Stimulated activated naive CD4-positive, alpha-beta T cell (primary cell): Measurements from ENCODE around the gene LRRC14B.
"Not testable (repeated sequence)": the region's sequence is repeated elsewhere in the genome, so short reads cannot be mapped to it uniquely, and the experiment has no call there.

Source experiments
- DNase-seq, 6 experiments: peaks; one replicate each; lab custom pipeline; 2025; lab: John Stamatoyannopoulos, UW

The LRRC14B gene

DNA sequence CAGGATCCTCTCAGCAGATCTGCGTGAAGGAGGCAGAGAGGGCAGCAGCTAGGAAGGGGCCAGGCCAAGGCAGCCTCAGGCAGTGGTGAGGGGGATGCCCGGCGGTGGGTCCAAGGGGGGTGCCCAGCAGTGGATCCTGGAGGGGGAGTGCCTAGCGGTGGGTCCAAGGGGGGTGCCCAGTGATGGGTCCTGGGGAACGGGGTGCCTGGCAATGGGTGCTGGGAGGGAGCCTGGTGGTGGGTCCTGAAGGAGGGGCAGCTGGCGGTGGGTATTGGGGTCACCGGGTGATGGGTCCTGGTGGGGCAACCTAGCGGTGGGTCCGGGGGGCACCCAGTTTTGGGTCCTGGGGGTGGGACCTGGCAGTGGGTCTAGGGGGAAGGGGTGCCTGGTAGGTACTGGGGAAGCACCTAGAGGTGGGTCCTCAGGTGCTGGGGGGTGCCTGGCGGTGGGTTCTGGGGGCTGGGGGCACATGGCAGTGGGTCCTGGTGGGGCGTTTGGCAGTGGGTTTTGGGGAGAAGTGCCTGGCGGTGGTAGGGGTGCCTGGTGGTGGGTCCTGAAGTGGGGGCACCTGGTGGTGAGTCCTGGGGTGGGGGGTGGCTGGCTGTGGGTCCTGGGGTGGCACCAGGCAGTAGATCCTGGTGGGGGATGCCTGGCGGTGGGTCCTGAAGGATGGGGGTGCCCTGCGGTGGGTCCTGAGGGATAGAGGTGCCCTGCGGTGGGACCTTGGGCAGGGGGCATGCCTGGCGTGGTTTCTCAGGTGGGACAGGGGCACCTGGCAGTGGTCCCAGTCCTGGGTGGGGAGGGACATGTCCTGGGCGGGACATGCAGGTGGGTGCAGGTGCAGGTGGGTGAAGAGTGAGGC, 1.9 kb downstream of the LRRC14B start:
- no peak for DNase-seq

DNA sequence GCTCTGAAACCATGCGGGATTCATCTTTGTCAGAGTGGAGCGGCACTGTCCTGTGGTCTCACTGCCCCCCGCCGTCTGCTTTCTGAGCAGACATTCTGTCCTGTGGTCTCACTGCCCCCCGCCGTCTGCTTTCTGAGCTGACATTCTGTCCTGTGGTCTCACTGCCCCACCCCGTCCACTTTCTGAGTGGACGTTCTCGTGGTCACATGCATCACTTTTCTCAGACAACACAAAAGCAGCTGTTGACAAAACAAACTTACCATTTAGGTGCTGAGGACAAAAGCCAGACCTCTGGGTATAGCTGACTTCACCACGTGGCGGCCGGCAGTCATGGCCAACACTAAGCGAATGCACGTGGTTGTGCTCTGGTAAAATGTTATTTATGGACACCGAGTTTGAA, 2.8 kb downstream of the LRRC14B start:
- DNase-seq = no peak

DNA sequence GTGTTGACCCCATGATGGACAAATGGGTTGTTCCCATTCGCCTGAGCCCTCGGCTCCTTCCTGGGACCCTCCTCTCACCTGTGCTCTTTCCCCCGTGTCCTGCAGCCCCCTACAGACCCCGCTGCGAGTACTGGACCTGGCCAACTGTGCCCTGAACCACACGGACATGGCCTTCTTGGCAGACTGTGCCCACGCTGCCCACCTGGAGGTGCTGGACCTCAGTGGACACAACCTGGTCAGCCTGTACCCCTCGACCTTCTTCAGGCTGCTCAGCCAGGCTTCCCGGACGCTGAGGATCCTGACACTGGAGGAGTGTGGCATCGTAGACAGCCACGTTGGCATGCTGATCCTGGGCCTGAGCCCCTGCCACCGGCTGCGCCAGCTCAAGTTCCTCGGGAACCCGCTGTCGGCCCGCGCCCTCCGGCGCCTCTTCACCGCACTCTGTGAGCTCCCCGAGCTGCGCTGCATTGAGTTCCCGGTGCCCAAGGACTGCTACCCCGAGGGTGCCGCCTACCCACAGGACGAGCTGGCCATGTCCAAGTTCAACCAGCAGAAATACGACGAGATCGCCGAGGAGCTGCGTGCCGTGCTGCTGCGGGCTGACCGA, 3.4 kb downstream of the LRRC14B start:
- DNase-seq = no peak

DNA sequence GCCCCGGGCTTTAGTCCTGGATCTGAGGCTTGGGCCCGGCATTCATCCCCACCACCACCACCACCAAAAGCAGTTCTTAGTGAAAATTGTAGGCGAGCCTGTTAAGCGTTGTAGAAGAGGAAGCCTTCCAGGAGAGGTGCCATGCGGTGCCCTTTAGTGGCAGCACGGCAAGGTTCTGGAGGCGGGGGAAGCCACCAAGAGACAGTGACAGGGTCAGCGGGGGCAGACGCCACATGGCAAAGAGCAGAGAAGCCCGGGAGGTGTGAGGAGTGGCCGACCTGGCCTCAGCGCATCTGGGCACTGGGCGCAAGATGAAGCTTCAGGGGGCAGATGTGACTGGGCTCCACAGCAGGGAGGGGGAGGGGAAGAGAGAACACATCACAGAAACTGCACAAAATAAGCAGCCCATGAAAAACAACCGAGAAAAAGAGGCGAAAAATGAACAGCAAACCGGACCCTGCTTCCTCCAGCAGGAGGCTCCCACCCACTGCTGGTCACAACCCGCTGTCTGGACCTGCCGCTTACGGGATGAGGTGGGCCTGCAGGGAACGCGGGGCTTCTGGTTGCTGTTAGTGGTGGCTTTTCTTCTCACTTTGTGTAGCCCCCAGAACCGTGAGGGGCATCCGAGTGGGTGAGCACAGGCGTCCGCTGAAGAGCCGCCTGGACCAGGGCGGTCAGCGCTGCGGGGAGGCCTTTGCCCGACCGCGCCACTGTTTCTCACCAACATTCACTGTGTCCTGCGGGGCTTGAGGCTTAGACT, 4.3 kb downstream of the LRRC14B start:
- DNase-seq = no peak

DNA sequence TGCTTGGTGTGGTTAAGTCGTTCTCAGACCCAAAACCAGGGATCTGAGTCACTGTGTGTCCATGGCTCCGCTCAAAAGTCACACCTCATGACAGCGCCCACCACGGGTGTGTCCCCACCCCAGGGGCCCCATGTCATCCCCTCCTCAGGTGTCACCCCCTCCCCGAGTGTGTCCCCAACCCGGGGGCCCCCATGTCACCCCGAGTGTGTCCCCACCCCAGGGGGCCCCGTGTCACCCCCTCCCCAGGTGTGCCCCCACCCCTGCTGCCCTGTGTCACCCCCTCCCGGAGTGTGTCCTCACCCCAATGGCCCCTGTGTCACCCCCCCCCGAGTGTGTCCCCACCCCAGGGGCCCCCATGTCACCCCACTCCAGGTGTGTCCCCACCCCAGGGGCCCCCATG, 5.1 kb downstream of the LRRC14B start:
- DNase-seq = no peak

DNA sequence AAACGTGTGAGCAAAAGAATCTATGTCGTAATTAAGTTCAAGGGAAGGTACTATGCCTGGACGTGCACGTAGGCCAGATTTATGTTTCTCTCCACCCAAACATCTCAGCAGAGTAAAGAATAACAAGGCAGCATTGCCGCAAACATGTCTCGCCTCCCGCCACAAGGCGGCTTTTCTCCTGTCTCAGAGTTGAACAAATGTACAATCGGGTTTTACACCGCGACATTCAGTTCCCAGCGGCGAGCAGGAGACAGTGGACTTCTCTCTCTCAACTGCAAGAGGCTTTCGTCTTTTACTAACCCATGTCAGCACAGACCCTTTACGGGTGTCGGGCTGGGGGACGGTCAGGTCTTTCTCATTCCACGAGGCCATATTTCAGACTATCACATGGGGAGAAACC, 5.7 kb downstream of the LRRC14B start:
- not testable (repeated sequence) for DNase-seq

DNA sequence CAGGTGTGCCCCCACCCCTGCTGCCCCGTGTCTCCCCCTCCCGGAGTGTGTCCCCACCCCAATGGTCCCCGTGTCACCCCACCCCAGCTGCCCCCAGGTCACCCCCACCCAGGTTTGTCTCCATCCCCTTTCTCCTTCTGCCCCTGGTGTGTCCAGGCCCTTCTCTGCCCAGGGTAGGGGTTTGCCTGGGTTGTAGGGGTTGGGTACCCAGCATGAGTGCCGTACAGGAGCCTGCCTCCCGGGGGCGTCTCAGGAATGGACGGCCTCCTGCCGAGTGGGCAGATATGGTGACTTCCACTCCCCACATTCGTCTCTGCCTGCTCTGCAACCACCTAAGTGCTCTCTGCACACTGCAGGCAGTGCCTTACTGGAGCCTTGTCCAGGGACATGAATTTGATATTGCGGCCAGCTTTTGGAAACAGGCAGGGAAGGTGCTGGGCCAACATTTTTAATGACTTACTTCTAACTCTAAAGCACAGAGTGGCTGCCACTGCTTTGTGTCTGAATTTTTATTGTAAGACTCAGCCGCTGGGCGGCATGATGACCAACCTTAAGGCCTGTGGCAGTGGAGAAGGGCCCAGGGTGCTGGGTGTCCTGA, 6.7 kb downstream of the LRRC14B start:
- DNase-seq = no peak

DNA sequence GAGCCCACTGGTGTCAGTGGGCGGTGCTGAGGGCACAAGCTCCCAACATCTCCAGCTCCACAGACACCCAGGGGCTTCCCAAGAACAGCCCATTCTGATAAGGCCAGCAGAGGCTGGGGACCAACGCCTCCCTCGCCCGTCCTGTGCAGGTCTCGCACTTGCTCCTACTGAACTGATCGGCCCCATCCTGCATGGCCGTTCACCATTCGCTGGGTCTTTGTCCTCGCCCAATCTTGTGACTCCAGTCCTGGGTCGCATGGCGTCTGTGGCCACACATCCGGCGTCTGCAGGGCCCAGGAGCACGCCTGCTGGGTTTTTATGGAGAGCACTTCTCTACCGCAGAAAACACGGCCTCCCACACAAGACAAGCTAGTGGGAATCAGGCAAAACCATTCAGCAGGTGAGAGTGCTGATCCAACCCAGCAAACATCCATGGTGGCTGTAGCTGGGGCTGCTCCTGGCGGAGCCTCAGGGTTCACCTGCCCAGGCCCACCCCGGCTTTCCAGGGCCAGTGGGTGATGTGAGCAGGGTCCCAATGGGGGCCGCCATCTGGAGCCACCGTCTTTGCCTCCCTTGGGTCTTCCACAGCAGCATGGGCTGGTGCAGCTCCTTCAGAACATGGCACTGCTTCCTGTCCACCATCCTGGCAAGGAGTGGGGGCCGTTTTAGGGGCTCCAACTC, 7.4 kb downstream of the LRRC14B start:
- no peak for DNase-seq

DNA sequence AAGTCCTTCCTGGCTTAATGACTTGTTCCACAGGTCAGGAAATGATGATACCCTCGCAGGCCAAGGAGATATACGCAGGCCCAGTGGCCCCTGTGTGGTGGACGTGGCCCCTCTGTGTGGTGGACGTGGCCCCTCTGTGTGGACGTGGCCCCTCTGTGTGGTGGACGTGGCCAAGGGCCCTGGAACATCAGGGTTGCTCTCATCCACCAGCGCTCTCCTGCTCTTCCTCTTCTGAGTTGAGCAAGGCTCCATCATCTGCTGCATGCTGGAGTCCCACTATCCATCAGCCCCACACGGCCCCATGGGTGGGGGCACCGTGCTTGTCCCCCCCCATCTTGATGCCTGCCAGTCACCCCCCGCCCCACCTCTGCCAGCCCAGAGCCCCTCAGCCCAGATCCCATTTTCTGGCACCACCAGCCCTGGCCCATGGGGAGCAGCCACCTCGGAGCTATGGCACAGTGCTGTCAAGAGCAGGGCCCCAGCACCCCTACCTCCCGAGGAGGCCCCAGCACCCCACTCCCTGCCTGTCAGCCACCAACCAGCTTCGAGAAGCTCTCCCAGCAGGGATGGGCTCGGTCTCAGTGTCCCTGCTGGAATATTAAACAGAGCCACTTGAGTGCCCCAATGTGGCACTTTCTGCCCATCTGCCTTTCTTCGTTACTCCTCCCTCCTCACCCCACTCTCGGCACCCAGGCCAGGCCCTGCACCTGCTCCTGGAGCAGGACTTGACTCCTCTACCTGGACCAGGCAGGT, 8.1 kb downstream of the LRRC14B start:
- no peak for DNase-seq

DNA sequence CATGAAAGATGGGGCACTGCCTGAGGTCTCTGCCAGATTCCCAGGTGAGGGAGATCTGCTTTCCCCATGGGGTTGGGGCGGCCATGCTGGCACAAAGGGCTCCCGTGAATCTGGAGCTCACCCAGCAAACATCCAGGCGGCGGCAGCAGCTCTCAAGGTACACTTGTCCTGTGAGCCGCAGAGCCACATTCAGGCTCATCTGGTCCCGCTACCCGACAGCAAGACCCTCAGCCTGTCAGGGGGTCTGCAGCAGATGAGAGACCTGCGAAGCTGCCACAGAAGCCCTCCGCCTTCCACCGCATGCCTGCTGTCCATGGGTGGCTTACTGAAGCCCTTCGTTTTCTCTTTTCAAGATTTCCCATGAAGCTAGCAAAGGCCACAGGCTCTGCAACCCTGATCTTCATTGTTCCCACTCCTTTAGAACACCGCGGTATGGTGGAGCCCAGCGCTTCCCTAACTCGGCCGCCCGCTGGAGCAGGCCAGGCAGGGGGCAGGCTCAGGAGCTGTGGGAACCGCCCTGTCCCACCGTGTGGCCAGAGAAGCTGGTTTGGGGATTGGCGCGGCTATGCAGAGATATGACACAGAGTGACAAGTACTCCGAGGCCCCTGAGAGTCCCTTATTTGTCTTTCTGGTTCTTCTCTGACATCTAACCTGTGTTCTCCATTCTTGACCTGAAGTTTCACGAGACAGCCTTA, 8.8 kb downstream of the LRRC14B start:
- no peak for DNase-seq

DNA sequence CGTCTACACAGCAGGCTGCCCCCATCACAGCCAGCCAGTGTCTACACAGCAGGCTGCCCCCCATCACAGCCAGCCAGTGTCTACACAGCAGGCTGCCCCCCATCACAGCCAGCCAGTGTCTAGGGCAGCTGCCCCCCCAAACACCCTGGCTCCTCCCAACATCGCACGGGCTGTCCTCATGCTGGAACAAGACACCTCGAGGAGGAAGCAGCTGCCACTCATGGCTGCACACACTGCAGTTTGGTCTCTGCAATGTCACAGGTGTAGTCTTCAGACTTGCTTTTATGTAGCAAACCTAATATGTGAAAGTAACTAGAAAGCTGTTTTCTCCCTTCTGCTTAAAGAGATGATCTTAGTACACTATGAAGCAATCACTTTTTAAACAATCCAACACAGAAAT, 9.7 kb downstream of the LRRC14B start:
- DNase-seq = no peak

DNA sequence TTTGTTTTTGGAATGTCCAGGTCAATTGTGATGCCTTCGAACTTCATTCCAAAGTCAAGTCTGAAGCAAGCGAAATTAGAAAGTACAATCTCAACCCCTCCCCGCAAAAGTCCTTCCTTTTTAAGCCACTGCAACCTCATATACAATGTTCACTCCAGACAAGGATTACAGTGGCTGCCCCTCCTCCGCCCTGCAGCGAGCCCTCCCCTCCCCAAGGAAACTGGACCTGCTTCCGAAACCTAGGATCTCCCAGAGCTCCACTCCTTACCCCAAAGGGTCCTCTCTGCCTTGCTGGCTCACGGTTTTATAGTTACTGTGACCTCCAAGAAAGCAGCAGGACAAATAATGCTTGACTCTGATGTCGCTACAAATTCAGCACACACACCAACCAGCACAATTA, 10.4 kb downstream of the LRRC14B start:
- no peak for DNase-seq

DNA sequence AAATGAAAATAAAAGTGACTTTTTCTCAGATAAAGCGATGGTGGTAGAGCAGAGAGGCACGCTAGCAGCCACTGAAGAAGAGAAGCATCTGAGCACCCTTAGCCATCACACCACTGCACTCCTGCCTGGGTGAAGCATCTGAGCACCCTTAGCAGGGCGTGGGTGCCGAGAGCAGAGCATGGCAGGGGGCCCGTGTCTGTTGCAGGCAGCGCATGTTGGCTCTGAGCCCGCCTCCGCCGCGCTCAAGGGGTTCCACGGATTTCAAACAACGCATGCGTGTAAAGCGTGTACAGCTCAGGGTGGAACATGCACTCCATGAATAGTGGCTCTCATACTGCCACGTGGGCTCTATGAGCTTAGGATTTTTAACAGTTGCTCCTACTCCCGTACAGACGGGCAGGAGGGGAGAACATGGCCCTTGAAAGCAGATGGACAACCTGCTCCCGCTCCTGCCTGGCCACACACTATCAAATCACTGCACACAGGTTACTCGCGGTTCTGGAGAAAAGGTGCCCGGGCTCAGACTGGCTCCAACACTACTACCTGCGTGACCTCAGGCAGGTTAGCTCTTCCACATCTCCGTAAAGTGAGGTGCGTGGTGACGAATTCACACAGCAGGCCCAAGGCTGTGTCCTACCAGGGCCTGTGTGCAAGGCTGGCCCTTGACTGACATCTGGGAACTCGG, 12.1 kb downstream of the LRRC14B start:
- no peak for DNase-seq

DNA sequence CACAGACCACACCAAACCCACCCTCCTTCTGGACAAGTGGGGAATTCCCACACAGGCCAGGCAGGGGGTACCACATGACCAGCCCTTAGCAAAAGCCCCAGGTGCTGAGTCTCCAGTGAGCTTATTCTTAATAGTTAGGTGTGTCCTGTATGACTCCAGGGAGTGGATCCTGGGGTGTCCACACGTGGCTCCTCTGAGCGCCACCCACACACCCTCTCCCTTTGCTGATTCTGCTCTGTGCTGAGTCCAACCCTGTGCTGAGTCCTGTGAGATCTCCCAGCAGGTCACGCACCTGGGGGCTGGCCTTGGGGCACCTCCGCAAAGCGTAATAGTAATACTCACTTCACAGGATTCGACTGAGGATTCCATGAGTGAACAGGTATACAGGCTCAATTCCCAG, 12.7 kb downstream of the LRRC14B start:
- no peak for DNase-seq

DNA sequence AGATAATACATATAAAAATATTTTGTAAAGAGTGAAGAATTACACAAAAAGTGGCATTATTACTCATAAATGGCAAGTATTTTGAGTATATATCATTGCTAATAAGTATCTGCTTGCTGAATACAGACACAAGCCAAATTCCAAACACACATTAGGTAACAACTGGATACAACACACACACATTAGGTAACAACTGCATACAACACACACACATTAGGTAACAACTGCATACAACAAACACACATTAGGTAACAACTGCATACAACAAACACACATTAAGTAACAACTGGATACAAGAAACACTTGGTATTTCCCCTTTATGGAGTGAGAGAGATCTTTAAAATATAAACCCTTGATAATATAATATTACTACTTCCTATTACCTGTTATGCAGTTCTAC, 13.2 kb downstream of the LRRC14B start:
- DNase-seq = no peak

DNA sequence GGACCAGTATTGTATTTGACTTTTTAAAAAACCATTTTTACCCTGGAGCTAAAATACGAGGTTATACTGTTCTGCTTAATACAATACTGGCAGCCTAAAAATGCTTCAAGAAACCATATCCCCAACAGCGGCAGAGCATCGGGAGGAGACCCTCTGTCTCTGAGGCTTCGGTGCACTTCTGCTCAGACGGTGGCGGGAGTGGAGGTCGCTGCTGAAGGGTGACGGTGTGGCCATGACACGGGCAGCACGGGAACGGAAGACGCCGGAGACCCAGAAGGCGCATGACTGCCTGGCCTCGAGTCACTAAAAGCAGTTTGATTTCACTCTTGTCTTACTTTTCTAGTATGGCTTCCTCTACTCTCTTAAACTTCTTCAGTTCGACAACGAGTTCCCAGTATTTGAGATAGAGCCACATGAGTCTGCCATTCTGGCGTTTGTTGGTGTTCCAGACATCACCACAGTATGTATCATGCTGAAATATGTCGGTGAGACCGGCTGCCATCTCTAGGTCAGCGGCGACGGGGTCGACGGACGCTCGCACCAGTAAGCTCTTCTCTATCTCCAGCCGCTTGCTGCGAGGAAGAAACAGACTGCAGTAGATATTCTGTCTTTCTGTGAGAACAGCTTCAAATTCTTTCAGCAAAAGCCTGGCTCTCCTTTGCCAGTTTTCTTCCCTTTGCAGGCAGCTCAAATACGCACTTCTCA, 13.8 kb downstream of the LRRC14B start:
- no peak for DNase-seq

DNA sequence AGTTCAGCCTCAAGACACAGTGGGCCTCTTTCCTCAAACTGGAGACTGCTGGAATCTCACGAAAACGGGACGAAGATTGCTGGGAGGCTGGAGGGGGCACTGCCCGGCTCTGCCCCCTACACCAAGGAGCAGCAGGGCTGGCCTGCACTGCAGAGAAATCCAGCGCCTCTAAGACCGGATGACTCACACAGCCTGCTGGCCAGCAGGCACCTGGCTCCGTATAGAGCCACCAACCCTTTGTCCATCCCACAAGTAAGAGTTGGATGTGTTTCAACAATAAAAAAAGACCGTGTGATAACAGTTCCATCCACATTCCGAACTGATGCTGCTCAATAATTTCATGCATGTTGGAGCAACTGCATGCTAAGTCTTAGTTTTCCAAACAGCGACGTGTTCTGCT, 15.1 kb downstream of the LRRC14B start:
- no peak for DNase-seq

DNA sequence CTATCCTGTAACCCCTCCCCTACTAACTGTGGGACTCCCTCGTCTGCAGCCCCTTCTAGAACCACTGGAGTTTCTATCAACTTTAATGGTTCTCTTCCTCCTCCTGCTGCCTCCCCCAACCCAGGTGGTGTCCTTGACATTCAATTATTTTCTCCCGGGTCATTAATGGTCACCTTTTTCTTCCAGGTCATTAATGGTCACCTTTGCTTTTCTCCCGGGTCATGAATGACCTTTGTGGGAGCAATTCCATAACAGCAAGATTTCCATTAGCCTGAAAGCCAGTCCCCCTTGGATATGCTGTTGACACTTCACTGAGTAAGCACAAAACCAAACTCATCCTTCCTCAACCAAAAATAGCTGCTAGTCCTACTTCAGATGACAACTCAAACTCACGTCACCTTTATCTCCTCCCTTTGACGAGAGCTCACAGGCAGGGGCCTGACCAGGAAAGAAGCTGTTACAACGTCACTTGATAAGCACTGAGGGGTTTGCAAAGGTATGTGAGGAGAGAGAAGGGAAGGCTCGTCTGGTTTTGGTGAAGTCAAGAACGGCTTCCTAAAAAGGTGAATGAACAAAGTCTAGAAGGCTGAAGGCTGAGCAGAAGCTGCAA, 15.7 kb downstream of the LRRC14B start:
- DNase-seq = no peak

DNA sequence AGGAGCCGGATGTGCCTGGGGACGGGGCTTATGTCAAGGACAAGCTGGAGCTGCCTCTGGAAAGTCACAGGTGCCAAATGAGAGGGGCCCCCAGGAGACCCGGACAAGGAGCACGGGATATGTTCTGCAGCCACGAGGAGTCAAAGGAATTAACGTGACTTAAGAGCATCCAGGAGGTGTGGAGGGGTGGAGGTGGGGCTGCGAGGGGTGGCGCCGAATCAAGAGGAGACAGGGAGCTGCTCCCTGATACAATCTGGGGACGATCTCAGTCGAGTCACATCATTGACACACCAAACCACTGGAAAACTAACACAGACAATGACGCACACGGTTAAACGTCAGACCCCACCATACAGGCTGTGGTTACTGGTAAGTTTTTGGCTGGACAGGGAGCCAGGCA, 16.3 kb downstream of the LRRC14B start:
- no peak for DNase-seq
